IgD-negative memory B cell (primary cell): ENCODE data around the gene SERHL2. TPM values are rescaled to one million over a fixed set of nuclear protein-coding genes. Genes with fewer than 3 reads are reported as not detected.
"Not testable (repeated sequence)": the region's sequence is repeated elsewhere in the genome, so short reads cannot be mapped to it uniquely, and the experiment has no call there.

Source experiments
- H3K27ac Mint-ChIP-seq, 3 donors: one replicate each; pipeline ENCODE4 v1.8.0; 2020 to 2022; ENCODE audit warnings: mild to moderate bottlenecking in 3 of 3, mixed read lengths in 3 of 3, moderate library complexity in 1 of 3
- H3K27me3 Mint-ChIP-seq: one replicate; pipeline ENCODE4 v1.8.0; 2021; ENCODE audit warnings: mixed read lengths
- H3K36me3 Mint-ChIP-seq: one replicate; pipeline ENCODE4 v1.8.0; 2020; ENCODE audit warnings: mild to moderate bottlenecking, mixed read lengths
- H3K4me1 Mint-ChIP-seq, 3 donors: one replicate each; pipeline ENCODE4 v1.8.0; 2020 to 2022; ENCODE audit warnings: mixed read lengths in 3 of 3, mild to moderate bottlenecking in 1 of 3
- H3K4me3 Mint-ChIP-seq, 4 donors: one replicate each; pipeline ENCODE4 v1.8.0; 2020 to 2022; ENCODE audit warnings: mild to moderate bottlenecking in 4 of 4, mixed read lengths in 4 of 4, moderate library complexity in 3 of 4
- H3K9me3 Mint-ChIP-seq, 3 donors: one replicate each; pipeline ENCODE4 v1.8.0; 2020 to 2021; ENCODE audit warnings: mixed read lengths in 3 of 3, mild to moderate bottlenecking in 1 of 3
- polyA plus RNA-seq: library from polyadenylated mRNA; unstranded; fragments of 300-500 nt; fragmentation: Illumina TruSeq; gene quantifications from one replicate; pipeline ENCODE4 v1.2.3, GENCODE V29; 2021

The SERHL2 gene
- polyA plus RNA-seq, 1 donor from 2014 or later = 4.5 TPM

- Mint-ChIP-seq H3K27ac (peak overlapping the region; percentile 7 to 34 (median 34)), H3K4me3 (peak overlapping the region in 3 of 4 donors; percentile 3 to 87 (median 74)), H3K9me3 (no peaks in the 10 kb centered on the region), H3K4me1 (peaks cover 20 to 24% (median 24%) of the 10 kb centered on the region in 3 donors), H3K27me3 (no peaks in the 10 kb centered on the region), H3K36me3 (no peaks in the 10 kb centered on the region)
Observed at GRCh38 chr22:42549331-42550060, 4.3 kb upstream of the SERHL2 start.

DNA sequence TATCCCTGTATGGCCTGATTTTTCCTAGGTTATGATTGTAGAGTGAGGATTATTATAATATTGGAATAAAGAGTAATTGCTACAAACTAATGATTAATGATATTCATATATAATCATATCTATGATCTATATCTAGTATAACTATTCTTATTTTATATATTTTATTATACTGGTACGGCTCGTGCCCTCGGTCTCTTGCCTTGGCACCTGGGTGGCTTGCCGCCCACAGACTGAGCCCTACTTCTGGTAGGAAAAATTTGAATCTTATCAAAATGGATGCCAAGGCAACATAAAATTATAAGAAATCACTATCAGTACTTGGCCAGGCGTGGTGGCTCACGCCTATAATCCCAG, 1.5 kb upstream of the SERHL2 start:
- not testable (repeated sequence) for H3K9me3 Mint-ChIP-seq, H3K27me3 Mint-ChIP-seq, H3K36me3 Mint-ChIP-seq
- Mint-ChIP-seq H3K4me1 (peaks cover 20 to 24% (median 24%) of the 10 kb centered on the region in 3 donors), H3K27ac (peak overlapping the region; percentile 77 to 97 (median 91)), H3K4me3 (peak overlapping the region; percentile 83 to 94 (median 86))

DNA sequence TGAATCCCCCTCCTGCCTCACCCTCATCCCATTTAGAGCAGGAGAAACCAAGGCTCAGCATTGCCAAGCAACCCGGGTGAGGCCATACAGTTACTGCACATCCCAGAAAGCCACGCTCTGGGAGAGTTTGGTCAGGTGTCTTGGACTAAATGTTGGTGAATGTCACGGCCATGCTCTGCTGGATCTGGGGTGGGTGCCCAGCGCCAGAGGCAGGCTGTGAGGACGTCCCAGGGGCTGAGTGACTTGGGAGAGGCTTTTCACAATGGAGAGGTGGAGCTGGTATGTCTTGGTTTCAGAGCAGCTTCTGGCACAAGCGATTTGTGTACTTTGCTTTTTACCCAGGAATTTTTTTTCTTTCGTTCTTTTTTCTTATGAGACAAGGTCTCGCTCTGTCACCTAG, 6.6 kb downstream of the SERHL2 start:
- H3K4me3 Mint-ChIP-seq = no peak overlapping the region
- no peaks in the 10 kb centered on the region for H3K9me3 Mint-ChIP-seq
- no peaks in the 10 kb centered on the region for H3K36me3 Mint-ChIP-seq
- peaks cover 11 to 15% (median 12%) of the 10 kb centered on the region in 3 donors for H3K4me1 Mint-ChIP-seq
- no peaks in the 10 kb centered on the region for H3K27me3 Mint-ChIP-seq
- peak overlapping the region in 1 of 3 donors; percentile 71 for H3K27ac Mint-ChIP-seq

- peaks cover 11 to 15% (median 12%) of the 10 kb centered on the region in 3 donors for H3K4me1 Mint-ChIP-seq
- H3K27ac Mint-ChIP-seq = peak overlapping the region in 2 of 3 donors; percentile 30 to 71
- no peaks in the 10 kb centered on the region for H3K9me3 Mint-ChIP-seq
- H3K36me3 Mint-ChIP-seq = no peaks in the 10 kb centered on the region
- H3K4me3 Mint-ChIP-seq = no peak overlapping the region
- no peaks in the 10 kb centered on the region for H3K27me3 Mint-ChIP-seq
Observed at GRCh38 chr22:42560781-42561180, 7.0 kb downstream of the SERHL2 start.

- no peaks in the 10 kb centered on the region for H3K9me3 Mint-ChIP-seq
- peaks cover 11 to 15% (median 12%) of the 10 kb centered on the region in 3 donors for H3K4me1 Mint-ChIP-seq
- H3K27me3 Mint-ChIP-seq = no peaks in the 10 kb centered on the region
- H3K27ac Mint-ChIP-seq = peak overlapping the region in 2 of 3 donors; percentile 14 to 25
- no peak overlapping the region for H3K4me3 Mint-ChIP-seq
- H3K36me3 Mint-ChIP-seq = no peaks in the 10 kb centered on the region
Observed at GRCh38 chr22:42561856-42562255, 8.1 kb downstream of the SERHL2 start.

DNA sequence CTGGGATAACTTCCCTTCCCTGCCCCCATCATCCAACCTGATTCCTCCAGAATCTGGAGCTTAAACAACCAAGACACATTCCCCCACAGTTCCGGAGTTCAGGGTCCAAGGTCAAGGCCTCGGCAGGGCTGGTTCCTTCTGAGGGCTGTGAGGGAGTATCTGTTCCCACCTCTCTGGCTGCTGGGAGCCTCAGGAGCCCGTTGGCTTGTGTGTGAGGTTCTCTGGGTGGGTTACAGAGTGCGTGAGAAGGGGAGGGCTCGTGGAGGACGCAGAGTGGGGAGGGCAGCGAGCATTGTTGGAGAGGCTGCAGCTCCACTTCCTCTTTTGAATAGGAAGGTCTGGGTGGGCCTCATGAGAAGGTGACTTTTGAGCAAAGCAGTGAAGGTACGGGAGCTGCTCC, 8.5 kb downstream of the SERHL2 start:
- Mint-ChIP-seq H3K27me3 (no peaks in the 10 kb centered on the region), H3K9me3 (no peaks in the 10 kb centered on the region), H3K36me3 (no peaks in the 10 kb centered on the region), H3K4me3 (peak overlapping the region in 3 of 4 donors; percentile 4 to 88 (median 58)), H3K4me1 (peaks cover 11 to 15% (median 12%) of the 10 kb centered on the region in 3 donors), H3K27ac (peak overlapping the region; percentile 1 to 25 (median 14))

DNA sequence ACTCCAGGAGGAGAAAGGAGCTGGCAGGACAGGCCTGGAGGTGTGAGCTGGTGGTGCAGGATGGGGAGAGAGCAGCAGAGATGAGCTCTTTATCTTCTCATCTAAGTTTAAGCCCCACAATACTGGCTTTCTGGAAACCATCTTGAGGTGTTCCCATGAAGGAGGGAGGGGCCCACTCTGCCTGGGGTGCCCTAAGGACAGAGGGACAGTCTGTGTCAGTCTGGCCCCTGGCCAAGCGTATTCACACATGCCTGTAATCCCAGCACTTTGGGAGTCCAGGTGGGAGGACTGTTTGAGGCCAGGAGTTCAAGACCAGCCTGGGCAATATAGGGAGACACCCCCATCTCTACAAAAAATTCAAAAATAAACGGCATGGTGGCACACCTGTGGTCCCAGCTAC, 8.9 kb downstream of the SERHL2 start:
- H3K9me3 Mint-ChIP-seq = no peaks in the 10 kb centered on the region
- peak overlapping the region in 3 of 4 donors; percentile 4 to 88 (median 58) for H3K4me3 Mint-ChIP-seq
- H3K27ac Mint-ChIP-seq = peak overlapping the region; percentile 1 to 25 (median 14)
- H3K27me3 Mint-ChIP-seq = no peaks in the 10 kb centered on the region
- H3K36me3 Mint-ChIP-seq = no peaks in the 10 kb centered on the region
- H3K4me1 Mint-ChIP-seq = peaks cover 11 to 15% (median 12%) of the 10 kb centered on the region in 3 donors

- H3K9me3 Mint-ChIP-seq, H3K27me3 Mint-ChIP-seq, H3K36me3 Mint-ChIP-seq, H3K27ac Mint-ChIP-seq, H3K4me3 Mint-ChIP-seq: not testable (repeated sequence)
- peaks cover 11 to 15% (median 12%) of the 10 kb centered on the region in 3 donors for H3K4me1 Mint-ChIP-seq
Observed at GRCh38 chr22:42563943-42564342, 10.2 kb downstream of the SERHL2 start.

- Mint-ChIP-seq H3K9me3 (no peaks in the 10 kb centered on the region), H3K27me3 (no peaks in the 10 kb centered on the region), H3K36me3 (peaks cover 2% of the 10 kb centered on the region), H3K4me1 (peaks cover 11 to 15% (median 12%) of the 10 kb centered on the region in 3 donors), H3K27ac (no peak overlapping the region), H3K4me3 (no peak overlapping the region)
Observed at GRCh38 chr22:42564699-42565098, 10.9 kb downstream of the SERHL2 start.

- no peak overlapping the region for H3K4me3 Mint-ChIP-seq
Observed at GRCh38 chr22:42565956-42566355, 12.2 kb downstream of the SERHL2 start.

DNA sequence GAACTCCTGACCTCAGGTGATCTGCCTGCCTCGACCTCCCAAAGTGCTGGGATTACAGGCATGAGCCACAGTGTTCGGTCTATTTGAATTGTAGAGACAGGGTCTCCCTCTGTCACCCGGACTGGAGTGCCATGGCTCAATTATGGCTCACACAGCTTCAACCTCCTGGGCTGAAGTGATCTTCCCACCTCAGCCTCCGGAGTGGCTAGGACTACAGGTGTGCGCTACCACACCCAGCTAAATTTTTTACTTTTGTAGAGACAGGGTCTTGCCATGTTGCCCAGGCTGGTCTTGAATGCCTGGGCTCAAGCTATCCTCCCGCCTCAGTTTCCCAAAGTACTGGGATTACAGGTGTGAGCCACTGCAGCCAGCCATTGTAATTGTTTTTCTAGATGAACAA, 14.2 kb downstream of the SERHL2 start:
- not testable (repeated sequence) for H3K4me1 Mint-ChIP-seq, H3K9me3 Mint-ChIP-seq, H3K27ac Mint-ChIP-seq, H3K4me3 Mint-ChIP-seq, H3K36me3 Mint-ChIP-seq, H3K27me3 Mint-ChIP-seq

More at GRCh38 chr22:42565956-42566355, 12.2 kb downstream of the SERHL2 start:
- no peaks in the 10 kb centered on the region for H3K27me3 Mint-ChIP-seq
- H3K9me3 Mint-ChIP-seq = no peaks in the 10 kb centered on the region
- H3K36me3 Mint-ChIP-seq = peaks cover 2% of the 10 kb centered on the region
- H3K27ac Mint-ChIP-seq = no peak overlapping the region
- H3K4me1 Mint-ChIP-seq = peaks cover 9 to 11% (median 10%) of the 10 kb centered on the region in 3 donors

DNA sequence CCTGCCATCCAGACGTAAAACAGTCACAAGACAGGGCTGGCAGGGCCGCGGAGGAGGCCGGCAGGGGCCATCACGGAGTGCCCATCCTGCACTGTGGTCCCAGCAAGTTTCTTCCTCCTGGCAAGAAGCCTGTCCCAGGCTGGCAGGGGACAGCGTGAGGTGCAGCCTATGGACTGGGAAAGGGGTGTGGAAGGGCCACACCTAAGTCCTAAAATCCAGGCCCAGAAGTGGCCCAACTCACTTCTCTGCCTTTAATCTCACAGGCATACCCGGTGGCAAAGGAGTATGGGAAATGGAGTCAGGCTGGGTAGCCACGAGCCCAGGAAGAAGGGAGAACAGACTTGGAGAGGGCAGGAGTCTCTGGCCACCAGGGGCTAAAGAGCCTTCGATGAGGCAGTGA, 16.8 kb downstream of the SERHL2 start:
- H3K27ac Mint-ChIP-seq = peak overlapping the region in 1 of 3 donors; percentile 50
- H3K4me1 Mint-ChIP-seq, H3K4me3 Mint-ChIP-seq: not testable (repeated sequence)

GRCh38 chr22:42571068-42571467, 17.3 kb downstream of the SERHL2 start:
- H3K27me3 Mint-ChIP-seq, H3K9me3 Mint-ChIP-seq, H3K27ac Mint-ChIP-seq, H3K4me1 Mint-ChIP-seq, H3K4me3 Mint-ChIP-seq, H3K36me3 Mint-ChIP-seq: not testable (repeated sequence)

More for the DNA sequence above, 16.8 kb downstream of the SERHL2 start:
- not testable (repeated sequence) for H3K9me3 Mint-ChIP-seq, H3K36me3 Mint-ChIP-seq, H3K27me3 Mint-ChIP-seq

DNA sequence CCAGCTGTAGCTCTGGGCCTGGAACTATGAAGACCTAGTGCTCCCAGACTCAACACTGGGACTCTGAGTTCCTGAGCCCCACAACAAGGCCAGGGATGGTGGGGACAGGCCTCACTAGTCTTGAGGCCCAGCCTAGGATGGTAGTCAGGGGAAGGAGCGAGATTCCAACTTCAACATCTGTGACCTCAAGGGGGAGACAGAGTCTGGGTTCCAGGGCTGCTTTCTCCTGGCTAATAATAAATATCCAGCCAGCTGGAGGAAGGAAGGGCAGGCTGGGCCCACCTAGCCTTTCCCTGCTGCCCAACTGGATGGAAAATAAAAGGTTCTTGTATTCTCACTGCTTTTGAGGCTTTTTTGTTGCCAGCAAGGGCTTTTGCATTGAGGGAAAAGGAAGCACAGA, 20.3 kb downstream of the SERHL2 start:
- not testable (repeated sequence) for H3K36me3 Mint-ChIP-seq, H3K27me3 Mint-ChIP-seq, H3K27ac Mint-ChIP-seq, H3K4me3 Mint-ChIP-seq, H3K4me1 Mint-ChIP-seq, H3K9me3 Mint-ChIP-seq

- not testable (repeated sequence) for H3K27ac Mint-ChIP-seq, H3K36me3 Mint-ChIP-seq
Observed at GRCh38 chr22:42574468-42574867, 20.7 kb downstream of the SERHL2 start.

GRCh38 chr22:42575996-42576574, 22.3 kb downstream of the SERHL2 start:
- not testable (repeated sequence) for H3K4me3 Mint-ChIP-seq, H3K27me3 Mint-ChIP-seq, H3K36me3 Mint-ChIP-seq, H3K27ac Mint-ChIP-seq, H3K4me1 Mint-ChIP-seq, H3K9me3 Mint-ChIP-seq

More at GRCh38 chr22:42574468-42574867, 20.7 kb downstream of the SERHL2 start:
- H3K4me3 Mint-ChIP-seq, H3K9me3 Mint-ChIP-seq, H3K4me1 Mint-ChIP-seq, H3K27me3 Mint-ChIP-seq: not testable (repeated sequence)
